HepG2 (cell line): ENCODE data around the gene TOPBP1. TPM values are rescaled to one million over a fixed set of nuclear protein-coding genes. Genes with fewer than 3 reads are reported as not detected.

Experiments used
- ADNP ChIP-seq: sonication (generic); formaldehyde crosslinking; IDR thresholded peaks from 2 replicates; pipeline ENCODE4 v1.4.0; 2020; ENCODE audit warnings: missing genetic modification reagents
- HHEX ChIP-seq: IDR thresholded peaks from 2 replicates; pipeline ENCODE4 v1.6.1; 2016; ENCODE audit warnings: control low read depth
- HMG20A ChIP-seq: IDR thresholded peaks from 2 replicates; pipeline ENCODE4 v1.6.1; 2016; ENCODE audit warnings: borderline replicate concordance
- MEF2D ChIP-seq: sonication (generic); formaldehyde crosslinking; IDR thresholded peaks from 2 replicates; pipeline ENCODE4 v1.5.1; 2020; ENCODE audit warnings: mild to moderate bottlenecking, missing genetic modification reagents
- MXI1 ChIP-seq: IDR thresholded peaks from 3 replicates; pipeline ENCODE4 v1.6.1; 2012; ENCODE audit warnings: low read depth, low read length, inconsistent platforms, borderline replicate concordance
- NFE2L2 ChIP-seq: fragments of 150-350 bp; IDR thresholded peaks from 2 replicates; pipeline ENCODE4 v1.6.1; 2014; ENCODE audit warnings: low read length
- NRL ChIP-seq: sonication (generic); formaldehyde crosslinking; IDR thresholded peaks from 2 replicates; pipeline ENCODE4 v1.5.0; 2020; ENCODE audit warnings: missing genetic modification reagents, mild to moderate bottlenecking, moderate library complexity, borderline replicate concordance
- RFXAP ChIP-seq: sonication (generic); formaldehyde crosslinking; IDR thresholded peaks from 2 replicates; pipeline ENCODE4 v1.4.0; 2020; ENCODE audit warnings: missing genetic modification reagents, borderline replicate concordance
- SALL2 ChIP-seq: sonication (generic); formaldehyde crosslinking; IDR thresholded peaks from 2 replicates; pipeline ENCODE4 v1.8.1; 2023; ENCODE audit warnings: mild to moderate bottlenecking, missing genetic modification reagents, inconsistent platforms
- SPEN ChIP-seq: sonication (generic); formaldehyde crosslinking; IDR thresholded peaks from 2 replicates; pipeline ENCODE4 v1.5.1; 2020; ENCODE audit warnings: low read depth, mild to moderate bottlenecking, missing genetic modification reagents
- TAF15 ChIP-seq: fragments of 200-400 bp; formaldehyde crosslinking; IDR thresholded peaks from one replicate; pipeline ENCODE4 v1.6.1; 2018; ENCODE audit warnings: mild to moderate bottlenecking, low read depth, low read length; ENCODE audit not compliant: poor library complexity, severe bottlenecking
- TBX2 ChIP-seq: sonication (generic); formaldehyde crosslinking; IDR thresholded peaks from 2 replicates; pipeline ENCODE4 v1.5.0; 2020; ENCODE audit warnings: missing genetic modification reagents, mild to moderate bottlenecking, borderline replicate concordance
- TGIF2 ChIP-seq: IDR thresholded peaks from 2 replicates; pipeline ENCODE4 v1.6.1; 2016; ENCODE audit warnings: control low read depth, missing compliant biosample characterization
- TRIM24 ChIP-seq: sonication (generic); formaldehyde crosslinking; IDR thresholded peaks from 2 replicates; pipeline ENCODE4 v1.8.0; 2022; ENCODE audit warnings: mild to moderate bottlenecking, missing genetic modification reagents
- ZFP1 ChIP-seq: IDR thresholded peaks from 2 replicates; pipeline ENCODE4 v1.6.1; 2016
- ZNF20 ChIP-seq: sonication (generic); formaldehyde crosslinking; IDR thresholded peaks from 2 replicates; pipeline ENCODE4 v1.4.0; 2020; ENCODE audit warnings: mild to moderate bottlenecking, moderate library complexity, missing genetic modification reagents
- ZNF446 ChIP-seq: sonication (generic); formaldehyde crosslinking; IDR thresholded peaks from 2 replicates; pipeline ENCODE4 v1.5.0; 2020; ENCODE audit warnings: mild to moderate bottlenecking, missing genetic modification reagents
- ZNF530 ChIP-seq: sonication (generic); formaldehyde crosslinking; IDR thresholded peaks from 2 replicates; pipeline ENCODE4 v1.5.0; 2020; ENCODE audit warnings: low read depth, mild to moderate bottlenecking, missing genetic modification reagents
- ZNF563 ChIP-seq: sonication (generic); formaldehyde crosslinking; IDR thresholded peaks from 2 replicates; pipeline ENCODE4 v1.8.0; 2022; ENCODE audit warnings: mild to moderate bottlenecking, moderate library complexity, missing genetic modification reagents
- polyA plus RNA-seq, 8 experiments: library from polyadenylated mRNA; depleted of rRNA in 3 of 8; stranded (reverse) in 7 of 8; unstranded in 1 of 8; fragments of >200 nt; fragmentation: Illumina TruSeq in 4 of 8; extraction: Trizol in 4 of 8; gene quantifications; 2 replicates each; pipeline versions ENCODE4 v1.2.1 to v1.2.3, GENCODE V29; 2011 to 2016; ENCODE audit warnings: low read depth in 4 of 8, missing spikeins in 1 of 8, mixed read lengths in 1 of 8; ENCODE audit not compliant: insufficient read depth in 1 of 8
- total RNA-seq, 5 experiments: library from RNA; depleted of rRNA; stranded (reverse); fragments of >200 nt; fragmentation: Illumina TruSeq; extraction: Trizol; gene quantifications; 2 replicates each; pipeline ENCODE4 v1.2.3, GENCODE V29; 2016; ENCODE audit warnings: low read depth in 1 of 5
- TF ChIP-seq, protein P1 (sequence below), 2 experiments: sonication (generic) in 1 of 2; formaldehyde crosslinking in 1 of 2; IDR thresholded peaks; 2 replicates each; pipeline versions ENCODE4 v1.4.0 to v1.6.1; 2016 to 2020; ENCODE audit warnings: borderline replicate concordance in 1 of 2, low read depth in 1 of 2, mild to moderate bottlenecking in 1 of 2, missing genetic modification reagents in 1 of 2
- TF ChIP-seq, protein P2 (sequence below): sonication (generic); formaldehyde crosslinking; IDR thresholded peaks from 2 replicates; pipeline ENCODE4 v1.4.0; 2020; ENCODE audit warnings: mild to moderate bottlenecking, missing genetic modification reagents
- TF ChIP-seq, protein P3 (sequence below): sonication (generic); formaldehyde crosslinking; conservative IDR thresholded peaks from 2 replicates; pipeline ENCODE4 v1.4.0; 2020; ENCODE audit warnings: missing genetic modification reagents
- TF ChIP-seq, protein P4 (sequence below): fragments of 450-650 bp; IDR thresholded peaks from 2 replicates; pipeline ENCODE4 v1.6.1; 2016

TOPBP1 gene
- total and polyA plus RNA-seq, 2 of the 13 experiments (the other 11 are each of a cell fraction or from before 2014, with no cell fraction given) = 24.3 to 42.9 TPM

DNA sequence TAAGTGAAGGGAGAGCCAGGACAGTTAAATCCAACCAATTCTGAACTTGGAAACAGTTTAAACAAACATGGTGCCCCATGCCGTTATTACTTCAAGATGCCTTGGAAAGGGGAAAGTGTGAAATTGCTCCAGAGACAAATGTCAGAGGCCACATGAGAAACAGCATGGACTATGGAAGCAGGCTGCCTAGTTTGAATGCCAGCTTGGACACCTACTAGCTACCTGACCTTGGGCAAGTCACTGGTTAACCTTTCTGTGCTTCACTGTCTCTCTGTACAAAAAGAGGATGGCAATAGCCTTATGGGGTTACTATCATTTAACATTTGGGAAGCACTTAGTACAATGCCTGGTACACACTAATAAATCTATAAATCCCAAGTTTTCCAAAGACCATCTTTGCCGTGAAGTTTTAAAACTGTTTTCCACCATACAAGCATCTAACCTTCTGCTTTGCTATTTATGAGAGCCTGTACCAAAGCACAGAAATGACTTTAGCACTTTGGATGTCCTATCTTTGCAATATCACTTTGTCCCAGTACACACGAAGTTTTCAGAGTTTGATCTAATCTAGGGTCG lies 8.3 kb upstream of the TOPBP1 start (continued):
- TF ChIP-seq ZNF446 = no peak
- TF ChIP-seq TAF15 = no peak
- TF ChIP-seq, protein P1, sequence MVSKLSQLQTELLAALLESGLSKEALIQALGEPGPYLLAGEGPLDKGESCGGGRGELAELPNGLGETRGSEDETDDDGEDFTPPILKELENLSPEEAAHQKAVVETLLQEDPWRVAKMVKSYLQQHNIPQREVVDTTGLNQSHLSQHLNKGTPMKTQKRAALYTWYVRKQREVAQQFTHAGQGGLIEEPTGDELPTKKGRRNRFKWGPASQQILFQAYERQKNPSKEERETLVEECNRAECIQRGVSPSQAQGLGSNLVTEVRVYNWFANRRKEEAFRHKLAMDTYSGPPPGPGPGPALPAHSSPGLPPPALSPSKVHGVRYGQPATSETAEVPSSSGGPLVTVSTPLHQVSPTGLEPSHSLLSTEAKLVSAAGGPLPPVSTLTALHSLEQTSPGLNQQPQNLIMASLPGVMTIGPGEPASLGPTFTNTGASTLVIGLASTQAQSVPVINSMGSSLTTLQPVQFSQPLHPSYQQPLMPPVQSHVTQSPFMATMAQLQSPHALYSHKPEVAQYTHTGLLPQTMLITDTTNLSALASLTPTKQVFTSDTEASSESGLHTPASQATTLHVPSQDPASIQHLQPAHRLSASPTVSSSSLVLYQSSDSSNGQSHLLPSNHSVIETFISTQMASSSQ (IDR thresholded peaks at IDR 0.05; ENCODE audit: low read depth) = no peak
- TF ChIP-seq, protein P1 (CRISPR knock-in tag; IDR thresholded peaks at IDR 0.05; ENCODE audit: borderline replicate concordance) = no peak
- TF ChIP-seq, protein P2, sequence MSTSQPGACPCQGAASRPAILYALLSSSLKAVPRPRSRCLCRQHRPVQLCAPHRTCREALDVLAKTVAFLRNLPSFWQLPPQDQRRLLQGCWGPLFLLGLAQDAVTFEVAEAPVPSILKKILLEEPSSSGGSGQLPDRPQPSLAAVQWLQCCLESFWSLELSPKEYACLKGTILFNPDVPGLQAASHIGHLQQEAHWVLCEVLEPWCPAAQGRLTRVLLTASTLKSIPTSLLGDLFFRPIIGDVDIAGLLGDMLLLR = no peak
- TF ChIP-seq ADNP = no peak
- peak; percentile 42; the same call in 1 of the 2 replicates for TF ChIP-seq SALL2 (CRISPR knock-in tag)
- peak; percentile 79 for TF ChIP-seq TGIF2 (CRISPR knock-in tag)
- peak; percentile 35; the same call in 1 of the 3 replicates for TF ChIP-seq MXI1
- no peak for TF ChIP-seq TRIM24 (CRISPR knock-in tag)
- TF ChIP-seq NRL (CRISPR knock-in tag) = no peak
- no peak for TF ChIP-seq ZNF20 (CRISPR knock-in tag)
- TF ChIP-seq TBX2 (CRISPR knock-in tag) = 0 out of 2 replicates have a peak, but pooled peaks have one; percentile 94
- TF ChIP-seq, protein P3, sequence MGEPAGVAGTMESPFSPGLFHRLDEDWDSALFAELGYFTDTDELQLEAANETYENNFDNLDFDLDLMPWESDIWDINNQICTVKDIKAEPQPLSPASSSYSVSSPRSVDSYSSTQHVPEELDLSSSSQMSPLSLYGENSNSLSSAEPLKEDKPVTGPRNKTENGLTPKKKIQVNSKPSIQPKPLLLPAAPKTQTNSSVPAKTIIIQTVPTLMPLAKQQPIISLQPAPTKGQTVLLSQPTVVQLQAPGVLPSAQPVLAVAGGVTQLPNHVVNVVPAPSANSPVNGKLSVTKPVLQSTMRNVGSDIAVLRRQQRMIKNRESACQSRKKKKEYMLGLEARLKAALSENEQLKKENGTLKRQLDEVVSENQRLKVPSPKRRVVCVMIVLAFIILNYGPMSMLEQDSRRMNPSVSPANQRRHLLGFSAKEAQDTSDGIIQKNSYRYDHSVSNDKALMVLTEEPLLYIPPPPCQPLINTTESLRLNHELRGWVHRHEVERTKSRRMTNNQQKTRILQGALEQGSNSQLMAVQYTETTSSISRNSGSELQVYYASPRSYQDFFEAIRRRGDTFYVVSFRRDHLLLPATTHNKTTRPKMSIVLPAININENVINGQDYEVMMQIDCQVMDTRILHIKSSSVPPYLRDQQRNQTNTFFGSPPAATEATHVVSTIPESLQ = no peak
- TF ChIP-seq ZFP1 = no peak
- no peak; the same call in 1 of the 2 replicates for TF ChIP-seq RFXAP (CRISPR knock-in tag)
- no peak for TF ChIP-seq HMG20A
- 0 out of 2 replicates have a peak, but pooled peaks have one; percentile 4 for TF ChIP-seq ZNF563 (CRISPR knock-in tag)
- no peak for TF ChIP-seq ZNF530 (CRISPR knock-in tag)
- TF ChIP-seq SPEN = no peak
- TF ChIP-seq, protein P4, sequence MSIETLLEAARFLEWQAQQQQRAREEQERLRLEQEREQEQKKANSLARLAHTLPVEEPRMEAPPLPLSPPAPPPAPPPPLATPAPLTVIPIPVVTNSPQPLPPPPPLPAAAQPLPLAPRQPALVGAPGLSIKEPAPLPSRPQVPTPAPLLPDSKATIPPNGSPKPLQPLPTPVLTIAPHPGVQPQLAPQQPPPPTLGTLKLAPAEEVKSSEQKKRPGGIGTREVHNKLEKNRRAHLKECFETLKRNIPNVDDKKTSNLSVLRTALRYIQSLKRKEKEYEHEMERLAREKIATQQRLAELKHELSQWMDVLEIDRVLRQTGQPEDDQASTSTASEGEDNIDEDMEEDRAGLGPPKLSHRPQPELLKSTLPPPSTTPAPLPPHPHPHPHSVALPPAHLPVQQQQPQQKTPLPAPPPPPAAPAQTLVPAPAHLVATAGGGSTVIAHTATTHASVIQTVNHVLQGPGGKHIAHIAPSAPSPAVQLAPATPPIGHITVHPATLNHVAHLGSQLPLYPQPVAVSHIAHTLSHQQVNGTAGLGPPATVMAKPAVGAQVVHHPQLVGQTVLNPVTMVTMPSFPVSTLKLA = no peak
- no peak for TF ChIP-seq HHEX
- TF ChIP-seq MEF2D = no peak
- TF ChIP-seq NFE2L2 = no peak
